ENCODE measurements around the gene ATG9A.

The ATG9A gene

GRCh38 chr2:219246559-219246958 lies 17.1 kb upstream of the ATG9A start:
- Mint-ChIP-seq H3K4me3 (peak overlapping the region; percentile 92), H3K27ac (peak overlapping the region; percentile 76), H3K4me1 (ENCODE audit: low read depth) (peaks cover 73% of the 10 kb centered on the region)

GRCh38 chr2:219245899-219246230 lies 16.4 kb upstream of the ATG9A start:
- peaks cover 67% of the 10 kb centered on the region for H3K4me1 Mint-ChIP-seq (ENCODE audit: low read depth)
- no peaks in the 10 kb centered on the region for H3K27me3 Mint-ChIP-seq
- peak overlapping the region; percentile 96 for H3K27ac Mint-ChIP-seq
- H3K9me3 Mint-ChIP-seq: no peaks in the 10 kb centered on the region
- peaks cover 34% of the 10 kb centered on the region for H3K36me3 Mint-ChIP-seq (ENCODE audit: low read depth)
- peak overlapping the region; percentile 92 for H3K4me3 Mint-ChIP-seq

More at GRCh38 chr2:219246559-219246958, 17.1 kb upstream of the ATG9A start:
- peaks cover 41% of the 10 kb centered on the region for H3K36me3 Mint-ChIP-seq (ENCODE audit: low read depth)
- no peaks in the 10 kb centered on the region for H3K9me3 Mint-ChIP-seq
- no peaks in the 10 kb centered on the region for H3K27me3 Mint-ChIP-seq

GRCh38 chr2:219245148-219245898 lies 15.9 kb upstream of the ATG9A start, which contains the start of the genes GLB1L and STK16:
Gene GLB1L (minus strand): TSS chr2:219245444. CDS start chr2:219243573, 1,871 bp downstream.
Gene STK16 (plus strand): TSS chr2:219245479. CDS start chr2:219246000, 521 bp downstream.
- H3K9me3 Mint-ChIP-seq: no peaks in the 10 kb centered on the region
- H3K27ac Mint-ChIP-seq: peak within 1 kb of the TSS; percentile 96
- H3K36me3 Mint-ChIP-seq (ENCODE audit: low read depth): peaks cover 29% of the 10 kb centered on the region
- no peaks in the 10 kb centered on the region for H3K27me3 Mint-ChIP-seq
- H3K4me1 Mint-ChIP-seq (ENCODE audit: low read depth): peaks cover 61% of the 10 kb centered on the region
- peak within 1 kb of the TSS; percentile 92 for H3K4me3 Mint-ChIP-seq

GRCh38 chr2:219244789-219245147 lies 15.3 kb upstream of the ATG9A start:
- peaks cover 56% of the 10 kb centered on the region for H3K4me1 Mint-ChIP-seq (ENCODE audit: low read depth)
- no peaks in the 10 kb centered on the region for H3K9me3 Mint-ChIP-seq
- H3K27ac Mint-ChIP-seq: peak overlapping the region; percentile 96
- peak overlapping the region; percentile 92 for H3K4me3 Mint-ChIP-seq
- peaks cover 23% of the 10 kb centered on the region for H3K36me3 Mint-ChIP-seq (ENCODE audit: low read depth)
- no peaks in the 10 kb centered on the region for H3K27me3 Mint-ChIP-seq

- H3K4me3 Mint-ChIP-seq: peak overlapping the region; percentile 64
- peaks cover 11% of the 10 kb centered on the region for H3K36me3 Mint-ChIP-seq (ENCODE audit: low read depth)
- H3K27ac Mint-ChIP-seq: no peak overlapping the region
- H3K4me1 Mint-ChIP-seq (ENCODE audit: low read depth): peaks cover 41% of the 10 kb centered on the region
- no peaks in the 10 kb centered on the region for H3K9me3 Mint-ChIP-seq
- H3K27me3 Mint-ChIP-seq: no peaks in the 10 kb centered on the region
Observed at GRCh38 chr2:219243291-219243761, 13.9 kb upstream of the ATG9A start.

GRCh38 chr2:219234331-219234730 lies 4.9 kb upstream of the ATG9A start:
- Mint-ChIP-seq H3K27ac (no peak overlapping the region), H3K4me3 (no peak overlapping the region), H3K36me3 (ENCODE audit: low read depth) (peaks cover 78% of the 10 kb centered on the region), H3K9me3 (no peaks in the 10 kb centered on the region), H3K4me1 (ENCODE audit: low read depth) (peaks cover 32% of the 10 kb centered on the region), H3K27me3 (no peaks in the 10 kb centered on the region)

GRCh38 chr2:219230059-219230540 lies 664 bp upstream of the ATG9A start:
- Mint-ChIP-seq H3K27ac (peak overlapping the region; percentile 100), H3K36me3 (ENCODE audit: low read depth) (peaks cover 59% of the 10 kb centered on the region), H3K9me3 (no peaks in the 10 kb centered on the region), H3K4me3 (peak overlapping the region; percentile 100), H3K27me3 (no peaks in the 10 kb centered on the region), H3K4me1 (ENCODE audit: low read depth) (peaks cover 54% of the 10 kb centered on the region)

GRCh38 chr2:219228911-219229304 lies 528 bp downstream of the ATG9A start:
- H3K9me3 Mint-ChIP-seq: no peaks in the 10 kb centered on the region
- peaks cover 58% of the 10 kb centered on the region for H3K4me1 Mint-ChIP-seq (ENCODE audit: low read depth)
- peak overlapping the region; percentile 100 for H3K4me3 Mint-ChIP-seq
- H3K27me3 Mint-ChIP-seq: no peaks in the 10 kb centered on the region
- H3K36me3 Mint-ChIP-seq (ENCODE audit: low read depth): peaks cover 61% of the 10 kb centered on the region
- peak overlapping the region; percentile 74 for H3K27ac Mint-ChIP-seq

- H3K9me3 Mint-ChIP-seq: no peaks in the 10 kb centered on the region
- H3K27ac Mint-ChIP-seq: peak overlapping the region; percentile 74
- peaks cover 60% of the 10 kb centered on the region for H3K36me3 Mint-ChIP-seq (ENCODE audit: low read depth)
- peak overlapping the region; percentile 100 for H3K4me3 Mint-ChIP-seq
- peaks cover 58% of the 10 kb centered on the region for H3K4me1 Mint-ChIP-seq (ENCODE audit: low read depth)
- no peaks in the 10 kb centered on the region for H3K27me3 Mint-ChIP-seq
Observed at GRCh38 chr2:219228041-219228910, 1.2 kb downstream of the ATG9A start.

GRCh38 chr2:219225350-219225749 lies 4.1 kb downstream of the ATG9A start:
- no peaks in the 10 kb centered on the region for H3K27me3 Mint-ChIP-seq
- H3K36me3 Mint-ChIP-seq (ENCODE audit: low read depth): peaks cover 47% of the 10 kb centered on the region
- no peak overlapping the region for H3K27ac Mint-ChIP-seq
- H3K4me3 Mint-ChIP-seq: no peak overlapping the region
- peaks cover 32% of the 10 kb centered on the region for H3K4me1 Mint-ChIP-seq (ENCODE audit: low read depth)
- H3K9me3 Mint-ChIP-seq: no peaks in the 10 kb centered on the region

- Mint-ChIP-seq H3K27me3 (no peaks in the 10 kb centered on the region), H3K36me3 (ENCODE audit: low read depth) (peaks cover 47% of the 10 kb centered on the region), H3K4me1 (ENCODE audit: low read depth) (peaks cover 29% of the 10 kb centered on the region), H3K9me3 (no peaks in the 10 kb centered on the region), H3K27ac (no peak overlapping the region), H3K4me3 (no peak overlapping the region)
Observed at GRCh38 chr2:219223831-219224610, 5.4 kb downstream of the ATG9A start.

- peaks cover 48% of the 10 kb centered on the region for H3K36me3 Mint-ChIP-seq (ENCODE audit: low read depth)
- H3K9me3 Mint-ChIP-seq: no peaks in the 10 kb centered on the region
- H3K4me3 Mint-ChIP-seq: no peak overlapping the region
- H3K4me1 Mint-ChIP-seq (ENCODE audit: low read depth): peaks cover 27% of the 10 kb centered on the region
- no peaks in the 10 kb centered on the region for H3K27me3 Mint-ChIP-seq
- no peak overlapping the region for H3K27ac Mint-ChIP-seq
Observed at GRCh38 chr2:219221957-219222518, 7.4 kb downstream of the ATG9A start.

GRCh38 chr2:219220652-219221402 lies 8.6 kb downstream of the ATG9A start:
- Mint-ChIP-seq H3K36me3 (ENCODE audit: low read depth) (peaks cover 46% of the 10 kb centered on the region), H3K4me3 (no peak overlapping the region), H3K27ac (no peak overlapping the region)

More at GRCh38 chr2:219220652-219221402, 8.6 kb downstream of the ATG9A start:
- Mint-ChIP-seq H3K27me3 (no peaks in the 10 kb centered on the region), H3K4me1 (ENCODE audit: low read depth) (peaks cover 29% of the 10 kb centered on the region), H3K9me3 (no peaks in the 10 kb centered on the region)
